ENCODE data around the gene TMEM17. TPM values are rescaled to one million over a fixed set of nuclear protein-coding genes. Genes with fewer than 3 reads are reported as not detected.

TMEM17 gene
- total and polyA plus RNA-seq, 2 donors (not counting 3 experiments of a cell fraction or from before 2014, with no cell fraction given) = 0.91 to 2.0 TPM

DNA sequence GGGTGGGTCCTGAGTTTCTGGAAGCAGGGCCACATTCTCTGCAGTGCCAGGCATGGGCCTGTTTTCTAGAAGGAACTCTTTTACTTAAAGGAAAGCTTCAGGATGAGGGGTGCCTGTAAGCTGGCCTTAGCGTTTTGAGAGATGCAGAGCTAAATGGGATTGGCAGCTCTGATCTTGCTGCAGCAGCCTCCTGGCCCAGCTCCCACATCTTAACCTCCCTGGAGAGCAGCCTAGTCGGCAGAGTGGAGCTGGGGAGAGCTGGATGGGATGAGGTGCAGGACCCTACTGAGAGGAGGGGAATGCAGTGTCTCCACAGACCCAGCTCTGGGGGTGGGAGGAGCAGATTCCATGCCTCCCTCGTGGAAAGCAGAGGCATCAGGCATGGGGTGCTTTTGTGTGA is 52.0 kb downstream of the TMEM17 start:
- no peak for FAIRE-seq
- BruUV-seq (replicated peaks) = no TSS peak

DNA sequence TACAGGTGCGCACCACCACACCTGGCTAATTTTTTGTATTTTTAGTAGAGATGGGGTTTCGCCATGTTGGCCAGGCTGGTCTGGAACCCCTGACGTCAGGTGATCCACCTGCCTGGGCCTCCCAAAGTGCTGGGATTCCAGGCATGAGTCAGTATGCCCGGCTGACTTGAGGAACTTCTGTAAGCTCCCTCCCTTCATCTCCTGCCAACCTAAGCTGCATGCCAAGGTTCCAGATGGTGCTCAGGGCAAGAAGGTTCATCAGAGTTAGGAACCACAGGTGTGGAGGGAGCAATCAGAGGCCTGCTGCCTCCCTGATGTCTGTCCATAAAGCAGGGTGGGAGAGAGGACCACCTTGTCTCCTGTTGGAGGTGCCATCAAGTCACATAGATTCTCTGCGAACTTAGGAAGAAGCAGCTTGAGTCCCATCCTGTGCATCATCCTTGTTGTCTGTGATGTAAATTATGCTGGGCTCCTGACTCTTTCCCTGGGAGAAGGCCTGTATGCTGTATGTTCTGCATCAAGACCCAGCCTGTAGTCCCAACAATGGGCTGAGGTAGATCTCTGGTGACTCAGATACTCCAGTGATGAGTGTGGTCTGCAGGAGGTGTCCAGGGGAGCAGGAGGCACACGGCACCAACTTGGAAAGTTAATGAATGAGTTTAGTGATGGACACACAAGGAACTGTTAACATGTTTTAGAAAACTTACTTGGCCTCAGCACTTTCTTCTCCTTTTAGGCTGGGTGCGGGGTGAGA is 53.1 kb downstream of the TMEM17 start:
- no peak for FAIRE-seq
- H4K20me1 ChIP-seq (replicated peaks; ENCODE audit: control insufficient read depth, extremely low read depth, insufficient read depth, low read length) = no peaks in the 10 kb centered on the region
- ChIA-PET POLR2A (no interaction called here), CTCF (interaction anchor here (1.3 to 9.0 kb wide), 3 partner anchors 33 to 322 kb away, joined by 3 to 306 read pairs (median 7); no protein-coding TSS in a partner anchor)
- no peak for DNase-seq (ENCODE audit: low read depth, low spot score)
- H3K79me2 ChIP-seq (ENCODE audit: control insufficient read depth, insufficient read depth, low read length) = no peaks in the 10 kb centered on the region
- no peak overlapping the region for H2AFZ ChIP-seq (ENCODE audit: low read depth, low read length)
- H3K36me3 ChIP-seq (ENCODE audit: control insufficient read depth in 2 of 2, extremely low read depth in 1 of 2, insufficient read depth in 2 of 2, low read length in 2 of 2) = no peaks in the 10 kb centered on the region
- H3K27ac ChIP-seq (ENCODE audit: insufficient read depth, low read depth, low read length) = no peak overlapping the region
- dilution Hi-C loops (cut with MboI; ENCODE audit: extremely low pct_ligation_motif_present, low sequenced_read_pairs) = no loop called here
- intact Hi-C loops (cut with micrococcal nuclease) = loop anchor here (10.0 kb wide), 1 partner anchor 972 kb away; no protein-coding TSS in a partner anchor
- BruUV-seq (replicated peaks) = no TSS peak
- no peaks in the 10 kb centered on the region for H3K9me1 ChIP-seq (replicated peaks; ENCODE audit: control insufficient read depth, extremely low read depth, insufficient read depth, low read length)
- H3K9me3 ChIP-seq (replicated peaks; ENCODE audit: control insufficient read depth, insufficient read depth, low read length) = no peaks in the 10 kb centered on the region
- TF ChIP-seq, protein P1, sequence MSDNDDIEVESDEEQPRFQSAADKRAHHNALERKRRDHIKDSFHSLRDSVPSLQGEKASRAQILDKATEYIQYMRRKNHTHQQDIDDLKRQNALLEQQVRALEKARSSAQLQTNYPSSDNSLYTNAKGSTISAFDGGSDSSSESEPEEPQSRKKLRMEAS (IDR thresholded peaks at IDR 0.05; ENCODE audit: insufficient read depth, insufficient read length) = no peak
- no peak for TF ChIP-seq FOS (IDR thresholded peaks at IDR 0.05; ENCODE audit: borderline replicate concordance, insufficient read depth, low read length)
- no peak for TF ChIP-seq GATA2 (IDR thresholded peaks at IDR 0.05; ENCODE audit: insufficient read depth, insufficient read length, low read depth, low read length)
- TF ChIP-seq JUN (IDR thresholded peaks at IDR 0.05; ENCODE audit: borderline replicate concordance, insufficient read depth, insufficient read length, low read depth) = no peak
- TF ChIP-seq POLR2A (IDR thresholded peaks at IDR 0.05; ENCODE audit: low read depth, low read length) = no peak
- TF ChIP-seq, protein P2, sequence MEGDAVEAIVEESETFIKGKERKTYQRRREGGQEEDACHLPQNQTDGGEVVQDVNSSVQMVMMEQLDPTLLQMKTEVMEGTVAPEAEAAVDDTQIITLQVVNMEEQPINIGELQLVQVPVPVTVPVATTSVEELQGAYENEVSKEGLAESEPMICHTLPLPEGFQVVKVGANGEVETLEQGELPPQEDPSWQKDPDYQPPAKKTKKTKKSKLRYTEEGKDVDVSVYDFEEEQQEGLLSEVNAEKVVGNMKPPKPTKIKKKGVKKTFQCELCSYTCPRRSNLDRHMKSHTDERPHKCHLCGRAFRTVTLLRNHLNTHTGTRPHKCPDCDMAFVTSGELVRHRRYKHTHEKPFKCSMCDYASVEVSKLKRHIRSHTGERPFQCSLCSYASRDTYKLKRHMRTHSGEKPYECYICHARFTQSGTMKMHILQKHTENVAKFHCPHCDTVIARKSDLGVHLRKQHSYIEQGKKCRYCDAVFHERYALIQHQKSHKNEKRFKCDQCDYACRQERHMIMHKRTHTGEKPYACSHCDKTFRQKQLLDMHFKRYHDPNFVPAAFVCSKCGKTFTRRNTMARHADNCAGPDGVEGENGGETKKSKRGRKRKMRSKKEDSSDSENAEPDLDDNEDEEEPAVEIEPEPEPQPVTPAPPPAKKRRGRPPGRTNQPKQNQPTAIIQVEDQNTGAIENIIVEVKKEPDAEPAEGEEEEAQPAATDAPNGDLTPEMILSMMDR (IDR thresholded peaks at IDR 0.05; ENCODE audit: extremely low read depth in 1 of 2, insufficient read depth in 1 of 2, low read depth in 1 of 2, low read length in 2 of 2) = no peak
- TF ChIP-seq EZH2 (IDR thresholded peaks at IDR 0.05; ENCODE audit: borderline replicate concordance, low read depth, low read length, severe bottlenecking) = no peak
- no peak for TF ChIP-seq MYC (IDR thresholded peaks at IDR 0.05; ENCODE audit: low read depth, low read length)
- H3K4me1 ChIP-seq (ENCODE audit: control insufficient read depth, extremely low read depth, insufficient read depth, low read length) = peaks cover 5% of the 10 kb centered on the region
- no peak overlapping the region for H3K4me2 ChIP-seq (ENCODE audit: insufficient read depth, low read length)
- H3K9ac ChIP-seq (replicated peaks; ENCODE audit: extremely low read depth, insufficient read depth, low read length) = no peak overlapping the region
- H3K27me3 ChIP-seq (ENCODE audit: control insufficient read depth in 2 of 2, insufficient read depth in 2 of 2, low read length in 2 of 2) = peaks cover 0 to 3% of the 10 kb centered on the region in 2 experiments
- no peak overlapping the region for H3K4me3 ChIP-seq (replicated peaks in 1 of 3; ENCODE audit: insufficient read depth in 1 of 3, low read depth in 1 of 3, low read length in 3 of 3)

More for the DNA sequence above, 52.0 kb downstream of the TMEM17 start:
- no peaks in the 10 kb centered on the region for H4K20me1 ChIP-seq (replicated peaks; ENCODE audit: control insufficient read depth, extremely low read depth, insufficient read depth, low read length)
- H3K4me2 ChIP-seq (ENCODE audit: insufficient read depth, low read length) = no peak overlapping the region
- H3K4me3 ChIP-seq (replicated peaks in 1 of 3; ENCODE audit: insufficient read depth in 1 of 3, low read depth in 1 of 3, low read length in 3 of 3) = no peak overlapping the region
- ChIA-PET CTCF (interaction anchor here (0.6 to 9.0 kb wide), 3 partner anchors 318 to 795 kb away, joined by 3 to 306 read pairs (median 3); no protein-coding TSS in a partner anchor), POLR2A (no interaction called here)
- no peak for TF ChIP-seq EZH2 (IDR thresholded peaks at IDR 0.05; ENCODE audit: borderline replicate concordance, low read depth, low read length, severe bottlenecking)
- no peak for TF ChIP-seq POLR2AphosphoS5 (IDR thresholded peaks at IDR 0.05; ENCODE audit: insufficient read depth, low read depth, low read length)
- TF ChIP-seq POLR2A (IDR thresholded peaks at IDR 0.05; ENCODE audit: low read depth, low read length) = no peak
- dilution Hi-C loops (cut with MboI; ENCODE audit: extremely low pct_ligation_motif_present, low sequenced_read_pairs) = no loop called here
- H3K27ac ChIP-seq (ENCODE audit: insufficient read depth, low read depth, low read length) = no peak overlapping the region
- no peaks in the 10 kb centered on the region for H3K36me3 ChIP-seq (ENCODE audit: control insufficient read depth in 2 of 2, extremely low read depth in 1 of 2, insufficient read depth in 2 of 2, low read length in 2 of 2)
- H3K4me1 ChIP-seq (ENCODE audit: control insufficient read depth, extremely low read depth, insufficient read depth, low read length) = peaks cover 5% of the 10 kb centered on the region
- DNase-seq (ENCODE audit: low read depth, low spot score) = no peak
- no peaks in the 10 kb centered on the region for H3K79me2 ChIP-seq (ENCODE audit: control insufficient read depth, insufficient read depth, low read length)
- no peak overlapping the region for H3K9ac ChIP-seq (replicated peaks; ENCODE audit: extremely low read depth, insufficient read depth, low read length)
- H3K9me3 ChIP-seq (replicated peaks; ENCODE audit: control insufficient read depth, insufficient read depth, low read length) = no peaks in the 10 kb centered on the region
- intact Hi-C loops (cut with micrococcal nuclease) = loop anchor here (10.0 kb wide), 1 partner anchor 971 kb away; no protein-coding TSS in a partner anchor
- H2AFZ ChIP-seq (ENCODE audit: low read depth, low read length) = no peak overlapping the region
- peaks cover 0 to 3% of the 10 kb centered on the region in 2 experiments for H3K27me3 ChIP-seq (ENCODE audit: control insufficient read depth in 2 of 2, insufficient read depth in 2 of 2, low read length in 2 of 2)
- H3K9me1 ChIP-seq (replicated peaks; ENCODE audit: control insufficient read depth, extremely low read depth, insufficient read depth, low read length) = no peaks in the 10 kb centered on the region
